ENCODE data around the gene MRPS17.

Gene MRPS17

GRCh38 chr7:55992346-55992745 is 40.7 kb downstream of the MRPS17 start:
- Histone ChIP-seq H3K9me3 (no peaks in the 10 kb centered on the region), H3K27me3 (ENCODE audit: low read depth) (no peaks in the 10 kb centered on the region), H3K36me3 (replicated peaks) (peaks cover 6% of the 10 kb centered on the region), H3K4me1 (no peaks in the 10 kb centered on the region), H3K4me3 (no peak overlapping the region)
- no peak for DNase-seq (ENCODE audit: low spot score in 2 of 2)
- in situ Hi-C loops (cut with MboI; ENCODE audit: low sequenced_read_pairs) = no loop called here

DNA sequence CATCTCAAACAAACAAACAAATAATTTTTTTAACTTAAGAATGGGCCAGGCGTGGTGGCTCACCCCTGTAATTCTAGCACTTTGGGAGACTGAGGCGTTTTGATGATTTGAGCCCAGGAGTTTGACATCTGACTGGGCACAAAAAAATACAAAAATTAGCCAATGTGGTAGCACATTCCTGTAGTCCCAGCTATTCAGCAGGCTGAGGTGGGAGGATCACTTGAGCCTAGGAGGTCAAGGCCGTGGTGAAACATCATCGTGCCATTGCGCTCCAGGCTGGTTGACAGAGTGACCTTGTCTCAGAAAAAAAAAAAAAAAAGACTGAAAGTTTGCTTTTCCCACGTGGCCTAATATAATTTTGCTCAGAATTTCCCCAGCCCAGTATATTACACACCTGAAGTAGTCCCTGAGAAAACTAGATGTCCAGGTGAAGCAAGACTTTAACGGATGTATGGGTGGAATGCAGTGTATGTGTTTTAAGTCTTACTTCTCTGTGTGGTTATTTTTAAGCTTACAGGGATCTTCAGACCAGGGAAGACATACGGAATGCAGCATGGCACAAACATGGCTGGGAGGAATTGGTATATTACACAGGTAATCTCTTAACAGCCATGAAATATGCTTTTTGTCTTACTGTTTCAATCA is 45.3 kb downstream of the MRPS17 start:
- peaks cover 4% of the 10 kb centered on the region; the same call in 1 of the 2 replicates for H3K4me1 ChIP-seq
- H3K27me3 ChIP-seq (ENCODE audit: low read depth) = no peaks in the 10 kb centered on the region
- in situ Hi-C loops (cut with MboI; ENCODE audit: low sequenced_read_pairs) = no loop called here
- no peak for DNase-seq (ENCODE audit: low spot score in 2 of 2)
- no peak overlapping the region for H3K4me3 ChIP-seq
- peaks cover 23% of the 10 kb centered on the region for H3K36me3 ChIP-seq (replicated peaks)
- H3K9me3 ChIP-seq = no peaks in the 10 kb centered on the region

GRCh38 chr7:56003749-56004148 is 52.1 kb downstream of the MRPS17 start:
- in situ Hi-C loops (cut with MboI; ENCODE audit: low sequenced_read_pairs) = no loop called here
- Histone ChIP-seq H3K36me3 (replicated peaks) (peaks cover 11% of the 10 kb centered on the region), H3K9me3 (no peaks in the 10 kb centered on the region), H3K4me1 (peaks cover 10% of the 10 kb centered on the region), H3K4me3 (no peak overlapping the region), H3K27me3 (ENCODE audit: low read depth) (no peaks in the 10 kb centered on the region)
- no peak for DNase-seq (ENCODE audit: low spot score in 2 of 2)
